Measurements from ENCODE around the gene ZNF451. TPM values are rescaled to one million over a fixed set of nuclear protein-coding genes. Genes with fewer than 3 reads are reported as not detected.

The ZNF451 gene
- total RNA-seq, 2 donors from 2014 or later = 32.3 to 68.6 TPM

DNA sequence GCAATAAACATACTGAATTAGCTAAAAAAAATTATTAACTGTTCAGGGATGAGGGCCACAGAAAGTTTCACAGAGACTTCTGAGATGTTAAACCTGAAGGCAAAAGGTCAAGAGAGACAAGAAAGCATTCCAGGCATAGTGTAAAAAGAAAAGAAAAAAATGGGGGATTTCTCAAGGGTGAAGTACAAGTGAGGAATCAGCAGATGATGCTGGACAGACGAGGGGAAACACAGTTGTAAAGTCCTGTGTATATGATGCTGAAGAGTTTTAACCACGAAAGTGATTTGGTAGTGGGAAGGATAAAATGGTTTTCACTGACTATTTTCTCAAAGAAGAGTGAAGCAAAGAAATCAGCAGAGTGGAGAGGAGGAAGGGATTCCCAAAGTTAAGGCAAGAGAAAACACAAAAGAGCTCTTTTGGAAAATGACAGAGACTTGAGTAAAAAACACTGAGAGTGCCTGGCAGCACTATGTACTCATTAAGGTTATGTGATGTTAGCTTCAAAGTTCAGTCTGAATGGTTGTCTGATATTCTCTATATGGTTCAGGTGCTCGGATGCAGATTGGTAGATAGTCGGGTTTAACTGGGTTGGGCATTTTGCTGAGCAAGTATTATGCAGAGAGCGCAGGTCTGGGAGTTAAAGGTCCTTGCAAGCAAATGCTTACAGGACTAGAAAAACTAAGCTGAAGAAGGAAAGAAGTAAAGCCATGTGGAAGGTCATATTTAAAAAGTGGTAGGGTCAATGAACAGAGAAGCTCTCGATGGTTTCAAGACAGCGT is 115.8 kb downstream of the ZNF451 start:
- intact Hi-C loops (cut with DNase I) = no loop called here
- Histone ChIP-seq H3K27me3 (replicated peaks; ENCODE audit: insufficient read depth) (no peaks in the 10 kb centered on the region), H3K4me3 (no peak overlapping the region), H3K4me1 (replicated peaks) (no peaks in the 10 kb centered on the region), H3K27ac (no peak overlapping the region), H3K9me3 (no peaks in the 10 kb centered on the region), H3K36me3 (no peaks in the 10 kb centered on the region)
- TF ChIP-seq, protein P1, sequence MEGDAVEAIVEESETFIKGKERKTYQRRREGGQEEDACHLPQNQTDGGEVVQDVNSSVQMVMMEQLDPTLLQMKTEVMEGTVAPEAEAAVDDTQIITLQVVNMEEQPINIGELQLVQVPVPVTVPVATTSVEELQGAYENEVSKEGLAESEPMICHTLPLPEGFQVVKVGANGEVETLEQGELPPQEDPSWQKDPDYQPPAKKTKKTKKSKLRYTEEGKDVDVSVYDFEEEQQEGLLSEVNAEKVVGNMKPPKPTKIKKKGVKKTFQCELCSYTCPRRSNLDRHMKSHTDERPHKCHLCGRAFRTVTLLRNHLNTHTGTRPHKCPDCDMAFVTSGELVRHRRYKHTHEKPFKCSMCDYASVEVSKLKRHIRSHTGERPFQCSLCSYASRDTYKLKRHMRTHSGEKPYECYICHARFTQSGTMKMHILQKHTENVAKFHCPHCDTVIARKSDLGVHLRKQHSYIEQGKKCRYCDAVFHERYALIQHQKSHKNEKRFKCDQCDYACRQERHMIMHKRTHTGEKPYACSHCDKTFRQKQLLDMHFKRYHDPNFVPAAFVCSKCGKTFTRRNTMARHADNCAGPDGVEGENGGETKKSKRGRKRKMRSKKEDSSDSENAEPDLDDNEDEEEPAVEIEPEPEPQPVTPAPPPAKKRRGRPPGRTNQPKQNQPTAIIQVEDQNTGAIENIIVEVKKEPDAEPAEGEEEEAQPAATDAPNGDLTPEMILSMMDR (IDR thresholded peaks at IDR 0.05) = no peak
- no peak for TF ChIP-seq POLR2A (IDR thresholded peaks at IDR 0.05)
- TF ChIP-seq POLR2AphosphoS5 (IDR thresholded peaks at IDR 0.05) = no peak
- WGBS = 86% methylated on average over 7 of the region's 7 CpGs
- DNase-seq (ENCODE audit: low spot score) = no peak

- Histone ChIP-seq H3K27me3 (replicated peaks; ENCODE audit: insufficient read depth) (no peaks in the 10 kb centered on the region), H3K9me3 (no peaks in the 10 kb centered on the region), H3K27ac (no peak overlapping the region), H3K4me3 (no peak overlapping the region), H3K4me1 (replicated peaks) (no peaks in the 10 kb centered on the region), H3K36me3 (no peaks in the 10 kb centered on the region)
- intact Hi-C loops (cut with DNase I) = no loop called here
- DNase-seq (ENCODE audit: low spot score) = no peak
- TF ChIP-seq POLR2AphosphoS5 (IDR thresholded peaks at IDR 0.05) (no peak), POLR2A (IDR thresholded peaks at IDR 0.05) (no peak)
- TF ChIP-seq, protein P1 (IDR thresholded peaks at IDR 0.05) = no peak
- 75% methylated on average over 2 of the region's 2 CpGs for WGBS
Observed at GRCh38 chr6:57207141-57207540, 117.2 kb downstream of the ZNF451 start.

DNA sequence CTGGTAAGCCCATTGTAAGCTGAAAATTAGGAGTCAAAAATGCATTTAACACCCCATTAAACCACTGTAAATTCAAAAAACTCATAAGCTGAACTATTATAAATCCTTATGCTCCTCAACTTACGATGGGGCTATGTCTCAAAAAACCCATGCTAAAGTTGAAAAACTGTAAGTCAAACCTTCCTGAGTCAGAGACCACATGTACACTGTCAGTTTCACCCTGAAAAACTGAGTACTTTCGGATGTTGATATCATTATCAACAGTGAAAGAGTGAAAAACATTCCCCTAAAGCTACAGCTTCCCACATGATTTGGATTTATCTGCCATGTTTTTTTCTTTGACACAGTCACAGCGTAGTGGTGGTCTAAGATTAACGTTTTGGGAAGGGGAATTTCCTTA is 117.9 kb downstream of the ZNF451 start:
- Histone ChIP-seq H3K4me3 (no peak overlapping the region), H3K36me3 (no peaks in the 10 kb centered on the region), H3K27me3 (replicated peaks; ENCODE audit: insufficient read depth) (no peaks in the 10 kb centered on the region), H3K27ac (no peak overlapping the region), H3K4me1 (replicated peaks) (no peaks in the 10 kb centered on the region), H3K9me3 (no peaks in the 10 kb centered on the region)
- 95% methylated on average over 4 of the region's 4 CpGs for WGBS
- TF ChIP-seq POLR2A (IDR thresholded peaks at IDR 0.05) (no peak), POLR2AphosphoS5 (IDR thresholded peaks at IDR 0.05) (no peak)
- intact Hi-C loops (cut with DNase I) = no loop called here
- DNase-seq (ENCODE audit: low spot score) = no peak

GRCh38 chr6:57209030-57209429 is 119.0 kb downstream of the ZNF451 start:
- TF ChIP-seq, protein P1 (IDR thresholded peaks at IDR 0.05) = no peak
- TF ChIP-seq POLR2A (IDR thresholded peaks at IDR 0.05) (no peak), POLR2AphosphoS5 (IDR thresholded peaks at IDR 0.05) (no peak)
- intact Hi-C loops (cut with DNase I) = no loop called here
- no peaks in the 10 kb centered on the region for H3K9me3 ChIP-seq

DNA sequence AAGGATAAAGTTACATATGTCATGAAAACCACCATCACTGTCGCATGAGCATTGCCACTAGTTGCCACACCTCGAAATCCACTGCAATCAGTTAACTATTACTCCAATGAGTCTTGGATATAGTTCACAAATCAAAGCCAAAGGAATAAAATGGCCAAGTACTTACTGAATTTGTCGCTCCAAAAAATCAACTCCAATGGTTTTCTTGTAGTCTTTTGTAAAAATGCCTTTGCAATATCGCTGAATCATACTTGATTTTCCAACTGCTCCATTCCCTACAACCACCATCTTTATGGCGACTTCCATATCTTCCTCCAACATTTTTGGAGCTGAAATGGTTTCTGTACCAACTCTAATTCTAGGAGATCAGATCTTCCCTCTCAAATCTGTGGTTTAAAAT is 120.1 kb downstream of the ZNF451 start:
- Histone ChIP-seq H3K27me3 (replicated peaks; ENCODE audit: insufficient read depth) (no peaks in the 10 kb centered on the region), H3K9me3 (no peaks in the 10 kb centered on the region), H3K4me1 (replicated peaks) (no peaks in the 10 kb centered on the region), H3K27ac (no peak overlapping the region), H3K36me3 (no peaks in the 10 kb centered on the region), H3K4me3 (no peak overlapping the region)
- DNase-seq (ENCODE audit: low spot score) = no peak
- WGBS = 99% methylated on average over 5 of the region's 5 CpGs
- intact Hi-C loops (cut with DNase I) = no loop called here
- TF ChIP-seq POLR2A (IDR thresholded peaks at IDR 0.05) = no peak
- no peak for TF ChIP-seq POLR2AphosphoS5 (IDR thresholded peaks at IDR 0.05)
- TF ChIP-seq, protein P1 (IDR thresholded peaks at IDR 0.05) = no peak

More at GRCh38 chr6:57209030-57209429, 119.0 kb downstream of the ZNF451 start:
- Histone ChIP-seq H3K36me3 (no peaks in the 10 kb centered on the region), H3K27me3 (replicated peaks; ENCODE audit: insufficient read depth) (no peaks in the 10 kb centered on the region), H3K4me3 (no peak overlapping the region), H3K4me1 (replicated peaks) (no peaks in the 10 kb centered on the region), H3K27ac (no peak overlapping the region)
- DNase-seq (ENCODE audit: low spot score) = no peak

All from prostate gland (tissue), 2 donors.